Breast epithelium (tissue), 3 donors: ENCODE results near the gene TRNP1.

ENCODE experiments used
- CTCF ChIP-seq, 3 donors: fragments of 450-650 bp; IDR thresholded peaks; one replicate each; pipeline ENCODE4 v1.5.1; 2016 to 2017; ENCODE audit warnings: antibody characterized with exemption in 3 of 3, mild to moderate bottlenecking in 3 of 3, moderate library complexity in 3 of 3
- POLR2A ChIP-seq: fragments of 450-650 bp; IDR thresholded peaks from one replicate; pipeline ENCODE4 v1.6.1; 2016; ENCODE audit warnings: antibody characterized with exemption, mild to moderate bottlenecking, moderate library complexity
- POLR2AphosphoS5 ChIP-seq, 3 donors: sonication (generic); formaldehyde crosslinking; IDR thresholded peaks; one replicate each; pipeline ENCODE4 v1.6.1; 2017; ENCODE audit warnings: antibody characterized with exemption in 3 of 3

GRCh38 chr1:27021354-27022031 lies 28.0 kb downstream of the TRNP1 start:
- TF ChIP-seq CTCF (IDR thresholded peaks at IDR 0.05) (no peak), POLR2AphosphoS5 (IDR thresholded peaks at IDR 0.05) (no peak), POLR2A (no peak)
